Keratinocyte (primary cell): Measurements from ENCODE around the gene CCDC146.

Experiments
- EZH2 ChIP-seq: IDR thresholded peaks from one replicate; pipeline ENCODE4 v1.6.1; 2012; ENCODE audit warnings: inconsistent platforms, mild to moderate bottlenecking, low read length, moderate library complexity
- TF ChIP-seq, protein P1 (sequence below), 3 experiments: IDR thresholded peaks in 1 of 3; conservative IDR thresholded peaks in 1 of 3; optimal IDR thresholded peaks in 1 of 3; 2 replicates in 2 of 3; 3 replicates in 1 of 3; pipeline versions ENCODE3 to v1.5.1; 2011; ENCODE audit warnings: low read length in 3 of 3, mild to moderate bottlenecking in 3 of 3, moderate library complexity in 2 of 3, control low read depth in 1 of 3, inconsistent platforms in 1 of 3; ENCODE audit not compliant: insufficient read depth in 2 of 3; ENCODE audit errors: extremely low read depth in 1 of 3

DNA sequence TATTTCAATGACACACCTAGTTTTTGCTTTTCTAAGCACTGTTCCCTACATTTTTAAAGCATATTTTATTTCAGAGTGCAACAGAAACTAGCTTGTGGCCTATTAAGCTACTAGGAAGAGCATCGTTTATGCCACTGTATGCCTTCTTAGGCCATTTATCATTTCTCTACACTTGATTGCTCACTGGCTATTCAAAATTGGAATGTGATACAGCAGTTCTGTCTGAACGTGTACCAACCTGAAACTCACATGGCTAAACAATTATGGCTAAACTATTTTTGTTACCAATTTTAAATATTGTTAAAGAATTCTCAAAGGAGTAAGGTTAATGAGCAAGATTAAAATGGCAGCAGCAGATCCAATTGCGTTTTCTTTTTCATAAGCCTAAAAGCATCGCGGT lies 188.6 kb downstream of the CCDC146 start:
- TF ChIP-seq, protein P1, sequence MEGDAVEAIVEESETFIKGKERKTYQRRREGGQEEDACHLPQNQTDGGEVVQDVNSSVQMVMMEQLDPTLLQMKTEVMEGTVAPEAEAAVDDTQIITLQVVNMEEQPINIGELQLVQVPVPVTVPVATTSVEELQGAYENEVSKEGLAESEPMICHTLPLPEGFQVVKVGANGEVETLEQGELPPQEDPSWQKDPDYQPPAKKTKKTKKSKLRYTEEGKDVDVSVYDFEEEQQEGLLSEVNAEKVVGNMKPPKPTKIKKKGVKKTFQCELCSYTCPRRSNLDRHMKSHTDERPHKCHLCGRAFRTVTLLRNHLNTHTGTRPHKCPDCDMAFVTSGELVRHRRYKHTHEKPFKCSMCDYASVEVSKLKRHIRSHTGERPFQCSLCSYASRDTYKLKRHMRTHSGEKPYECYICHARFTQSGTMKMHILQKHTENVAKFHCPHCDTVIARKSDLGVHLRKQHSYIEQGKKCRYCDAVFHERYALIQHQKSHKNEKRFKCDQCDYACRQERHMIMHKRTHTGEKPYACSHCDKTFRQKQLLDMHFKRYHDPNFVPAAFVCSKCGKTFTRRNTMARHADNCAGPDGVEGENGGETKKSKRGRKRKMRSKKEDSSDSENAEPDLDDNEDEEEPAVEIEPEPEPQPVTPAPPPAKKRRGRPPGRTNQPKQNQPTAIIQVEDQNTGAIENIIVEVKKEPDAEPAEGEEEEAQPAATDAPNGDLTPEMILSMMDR (optimal IDR thresholded peaks at IDR 0.05 in 1 of 3, IDR thresholded peaks at IDR 0.05 in 1 of 3, conservative IDR thresholded peaks at IDR 0.05 in 1 of 3; ENCODE audit: extremely low read depth in 1 of 3, insufficient read depth in 2 of 3, low read length in 3 of 3) = no peak
- TF ChIP-seq EZH2 = no peak
